HG03139 (cell line): ENCODE measurements around the gene RSRC1.
"Not testable (repeated sequence)": the region's sequence is repeated elsewhere in the genome, so short reads cannot be mapped to it uniquely, and the experiment has no call there.

ENCODE experiments used
- ATAC-seq: cut with Tn5 transposase; IDR thresholded peaks from one replicate; pipeline ENCODE4 v1.9.1; 2021; ENCODE audit not compliant: unreplicated experiment

The RSRC1 gene

DNA sequence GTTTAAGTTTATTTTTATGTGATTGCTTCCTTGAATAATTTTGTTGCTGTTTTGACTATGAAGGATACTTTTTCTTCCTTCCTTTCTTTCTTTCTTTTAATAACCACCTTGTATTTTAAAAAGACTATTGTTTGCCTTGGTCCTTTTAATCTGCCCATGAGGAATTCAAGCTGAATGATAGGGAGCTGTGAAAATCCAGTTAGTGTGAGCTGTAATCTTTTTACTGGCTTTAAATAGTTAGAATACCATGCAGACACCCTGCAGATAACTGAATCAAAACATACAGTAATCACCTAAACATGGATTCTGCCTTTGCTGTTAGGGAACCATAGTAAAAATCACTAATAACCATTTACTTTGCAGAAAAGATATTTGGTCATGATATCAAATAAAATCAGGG lies 110.7 kb downstream of the RSRC1 start:
- ATAC-seq, result no peak

DNA sequence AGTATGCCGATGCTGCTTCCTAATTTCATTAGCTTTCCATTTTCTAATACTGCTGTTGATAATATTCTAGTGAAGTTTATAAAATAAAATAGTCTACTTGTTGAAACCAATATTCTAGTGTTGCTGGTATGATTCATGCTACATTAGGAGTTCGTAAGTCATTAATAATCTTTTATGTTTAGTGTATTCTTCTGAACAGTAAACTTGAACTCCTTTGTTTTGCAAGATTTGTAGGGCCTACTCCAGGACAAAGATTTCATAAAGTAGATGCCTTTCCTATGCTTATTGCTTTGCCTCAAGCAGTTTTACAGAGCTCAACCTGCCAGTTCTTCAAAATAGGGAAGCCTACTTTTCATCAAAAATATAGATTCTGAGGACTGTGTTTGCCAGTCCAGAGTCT lies 111.5 kb downstream of the RSRC1 start:
- ATAC-seq, result no peak

GRCh38 chr3:158226429-158226828 lies 116.5 kb downstream of the RSRC1 start:
- ATAC-seq, result no peak

GRCh38 chr3:158228942-158229341 lies 119.1 kb downstream of the RSRC1 start:
- ATAC-seq, result not testable (repeated sequence)

- ATAC-seq, result no peak
These were observed 123.9 kb downstream of the RSRC1 start for GRCh38 chr3:158233791-158234190.

DNA sequence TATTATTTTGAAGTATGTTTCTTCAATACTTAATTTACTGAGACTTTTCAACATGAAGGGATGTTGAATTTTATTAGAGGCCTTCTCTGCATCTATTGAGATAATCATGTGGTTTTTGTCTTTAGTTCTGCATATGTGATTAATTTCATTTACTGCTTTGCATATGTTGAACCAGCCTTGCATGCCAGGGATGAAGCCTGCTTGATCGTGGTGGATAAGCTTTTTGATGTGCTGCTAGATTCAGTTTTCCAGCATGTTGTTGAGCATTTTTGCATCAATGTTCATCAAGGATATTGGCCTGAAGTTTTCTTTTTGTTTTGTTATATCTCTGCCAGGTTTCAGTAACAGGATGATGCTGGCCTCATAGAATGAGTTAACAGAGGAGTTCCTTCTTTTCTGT lies 134.4 kb downstream of the RSRC1 start:
- ATAC-seq, result no peak

DNA sequence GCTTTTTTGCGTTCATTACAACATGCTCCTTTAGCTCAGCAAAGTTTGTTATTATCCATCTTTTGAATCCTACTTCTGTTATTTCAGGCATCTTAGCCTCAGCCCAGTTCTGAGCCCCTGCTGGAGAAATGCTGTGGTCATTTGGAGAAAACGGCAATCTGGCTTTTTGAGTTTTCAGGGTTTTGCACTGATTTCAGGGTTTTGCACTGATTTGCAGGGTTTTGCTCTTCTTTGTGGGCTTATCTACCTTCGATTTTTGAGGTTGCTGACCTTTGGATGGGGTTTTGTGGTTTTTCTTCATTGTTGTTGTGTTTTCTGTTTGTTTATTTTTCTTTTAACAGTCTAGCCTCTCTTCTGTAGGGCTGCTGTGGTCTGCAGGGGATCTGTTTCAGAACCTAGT lies 137.4 kb downstream of the RSRC1 start:
- no peak for ATAC-seq

DNA sequence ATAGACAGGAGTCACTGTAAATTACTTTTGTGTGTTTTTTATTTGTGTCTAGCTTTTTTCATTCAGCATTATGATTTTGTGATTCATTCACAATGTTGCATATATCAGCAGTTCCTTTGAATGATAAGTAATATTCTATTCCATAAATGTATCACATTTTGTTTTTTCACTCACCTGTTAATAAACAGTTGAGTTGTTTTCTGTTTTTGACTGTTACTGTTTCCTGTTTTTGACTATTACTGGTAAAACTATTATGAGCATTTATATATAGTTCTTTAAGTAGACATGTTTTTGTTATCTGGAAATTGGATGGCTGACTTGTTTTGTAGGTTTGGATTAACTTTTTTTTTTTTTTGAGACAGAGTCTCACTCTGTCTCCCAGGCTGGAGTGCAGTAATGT lies 138.4 kb downstream of the RSRC1 start:
- no peak for ATAC-seq

DNA sequence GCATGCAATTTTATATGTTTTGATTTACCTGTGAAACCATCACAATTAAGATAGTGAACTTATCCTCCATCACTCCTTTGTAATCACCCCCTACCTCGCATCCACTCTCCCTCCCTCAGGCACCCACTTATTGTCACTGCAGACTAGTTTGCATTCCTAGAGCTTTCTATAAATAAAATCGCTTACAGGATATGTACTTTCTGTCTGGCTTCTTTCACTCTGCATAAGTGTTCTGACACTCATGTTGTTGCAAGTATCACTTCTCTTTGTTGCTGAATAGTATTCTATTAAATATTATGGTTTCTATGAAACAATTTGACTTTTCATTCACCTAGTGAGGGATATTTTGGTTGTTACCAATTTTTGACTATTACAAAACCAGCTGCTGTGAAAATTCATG lies 139.3 kb downstream of the RSRC1 start:
- peak; percentile 51 for ATAC-seq

DNA sequence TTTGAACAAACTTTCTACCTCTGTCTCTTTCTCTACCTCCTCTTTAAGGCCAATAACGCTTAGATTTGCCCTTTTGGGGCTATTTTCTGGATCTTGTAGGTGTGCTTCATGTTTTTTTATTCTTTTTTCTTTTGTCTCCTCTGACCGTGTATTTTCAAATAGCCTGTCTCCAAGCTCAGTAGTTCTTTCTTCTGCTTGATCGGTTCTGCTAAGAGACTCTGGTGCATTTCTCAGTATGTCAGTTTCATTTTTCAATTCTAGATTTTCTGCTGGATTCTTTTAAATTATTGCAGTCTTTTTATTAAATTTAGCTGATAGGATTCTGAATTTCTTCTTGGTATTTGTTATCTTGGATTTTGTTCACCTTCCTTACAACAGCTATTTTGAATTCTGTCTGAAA lies 148.7 kb downstream of the RSRC1 start:
- ATAC-seq, result no peak

GRCh38 chr3:158260392-158260791 lies 150.5 kb downstream of the RSRC1 start:
- ATAC-seq, result no peak

DNA sequence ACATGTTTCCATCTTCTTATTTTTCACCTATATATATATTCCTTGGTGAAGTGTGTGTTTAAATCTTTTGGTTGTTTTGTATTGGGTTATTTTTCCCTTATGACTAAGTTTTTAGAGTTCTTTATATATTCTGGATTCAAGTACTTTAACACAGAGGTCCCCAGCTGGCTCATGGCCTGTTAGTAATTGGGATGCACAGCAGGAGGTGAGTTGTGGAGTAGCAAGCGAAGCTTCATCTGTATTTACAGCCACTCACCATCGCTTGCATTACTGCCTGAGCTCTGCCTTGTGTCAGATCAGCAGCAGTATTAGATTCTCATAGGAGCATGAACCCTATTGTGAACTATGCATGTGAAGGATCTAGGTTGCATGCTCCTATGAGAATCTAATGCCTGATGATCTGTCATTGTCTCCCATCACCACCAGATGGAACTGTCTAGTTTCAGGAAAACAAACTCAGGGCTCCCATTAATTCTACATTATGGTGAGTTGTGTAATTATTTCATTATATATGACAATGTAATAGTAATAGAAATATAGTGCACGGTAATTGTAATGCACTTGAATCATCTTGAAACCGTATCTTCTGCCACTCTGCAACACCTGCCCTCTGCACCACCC lies 151.6 kb downstream of the RSRC1 start:
- ATAC-seq, result no peak

DNA sequence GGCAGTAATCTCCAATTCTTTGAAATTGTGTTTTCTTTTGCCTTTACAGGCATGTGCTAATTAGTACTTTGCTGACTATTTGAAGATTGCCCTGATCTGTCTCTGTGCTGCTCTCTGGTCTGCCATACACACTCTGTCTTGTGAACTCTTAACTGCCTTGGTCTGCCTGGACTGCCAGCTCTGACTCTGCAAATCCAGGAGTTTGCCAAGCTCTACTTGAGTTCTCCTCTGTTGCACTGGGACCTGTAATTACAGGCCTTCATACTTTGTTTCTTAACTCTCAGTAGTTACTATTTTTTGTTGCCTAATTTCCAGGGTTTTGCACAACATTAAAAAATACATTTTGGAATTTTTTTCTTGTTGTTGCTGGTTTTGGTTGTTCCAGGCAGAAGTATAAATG lies 155.0 kb downstream of the RSRC1 start:
- ATAC-seq, result no peak

- ATAC-seq, result no peak
These were observed 157.1 kb downstream of the RSRC1 start for GRCh38 chr3:158267015-158267414.

DNA sequence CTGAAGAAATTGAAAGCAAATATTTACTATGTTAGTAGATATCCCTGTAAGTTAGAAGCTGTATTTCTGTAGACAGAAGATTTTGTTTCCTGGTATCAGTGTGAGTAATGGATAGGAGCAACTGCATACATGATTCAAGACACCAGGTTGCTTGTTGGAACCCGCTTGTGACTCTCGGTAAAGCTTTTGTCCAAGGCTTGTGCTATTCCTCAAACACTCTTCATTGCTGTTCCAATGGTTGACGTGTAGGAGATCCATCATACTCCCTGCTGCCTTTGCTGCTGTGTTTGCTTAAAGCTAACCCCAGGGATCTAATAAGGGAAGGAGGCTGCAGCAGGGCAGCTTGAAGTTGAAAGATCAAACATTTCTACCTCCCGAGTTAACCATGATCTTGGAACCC lies 160.1 kb downstream of the RSRC1 start:
- ATAC-seq, result no peak

- ATAC-seq, result no peak
These were observed 162.2 kb downstream of the RSRC1 start for GRCh38 chr3:158272081-158272480.

GRCh38 chr3:158273656-158274055 lies 163.8 kb downstream of the RSRC1 start:
- ATAC-seq, result no peak

- ATAC-seq, result no peak
These were observed 168.3 kb downstream of the RSRC1 start for GRCh38 chr3:158278187-158278586.

- ATAC-seq, result no peak
These were observed 169.7 kb downstream of the RSRC1 start for GRCh38 chr3:158279609-158280008.

DNA sequence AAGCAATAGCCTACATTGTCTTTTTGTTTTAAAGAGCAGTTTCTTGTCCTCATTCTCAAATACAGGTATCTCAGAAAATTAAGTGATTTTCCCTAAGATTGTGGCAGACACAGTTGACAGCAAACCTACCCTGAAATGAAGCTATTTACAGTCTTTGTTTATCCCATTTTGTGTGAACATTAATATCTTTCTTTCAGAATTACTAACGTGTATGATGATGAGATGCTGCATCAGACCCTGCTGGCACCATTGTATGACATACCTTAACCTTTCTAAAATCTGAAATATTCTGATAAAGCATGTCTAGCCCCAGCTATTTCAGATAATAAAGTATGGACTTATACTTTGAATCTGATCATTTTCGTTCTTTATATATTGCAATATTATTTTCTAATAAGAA lies 185.9 kb downstream of the RSRC1 start:
- no peak for ATAC-seq

DNA sequence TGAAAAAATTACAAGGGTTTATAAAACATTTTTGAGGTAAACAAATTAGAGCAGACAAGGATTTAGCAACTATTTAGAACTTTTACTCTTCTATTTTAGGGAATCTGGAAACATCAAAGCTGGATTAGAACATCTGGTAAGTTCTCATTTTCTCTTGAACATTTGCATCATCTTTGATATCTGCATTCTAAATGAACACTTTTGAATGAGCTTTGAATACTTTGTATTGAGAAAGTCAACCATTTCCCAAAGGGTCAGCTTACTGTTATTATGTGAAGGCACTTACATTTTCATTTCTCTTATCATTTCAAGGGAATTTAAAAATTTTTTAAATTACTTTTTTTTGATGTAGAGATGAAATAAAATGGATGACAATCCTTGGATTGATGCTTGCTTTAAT lies 188.1 kb downstream of the RSRC1 start:
- ATAC-seq, result no peak

GRCh38 chr3:158308236-158308928 lies 198.5 kb downstream of the RSRC1 start:
- ATAC-seq, result no peak

- no peak for ATAC-seq
These were observed 202.8 kb downstream of the RSRC1 start for GRCh38 chr3:158312560-158313141.
